Mesodermal cell (in vitro differentiated cells): ENCODE results near the gene CRHR2.

ENCODE experiments used
- H3K27ac ChIP-seq: 2 replicates; pipeline ENCODE4 v1.7.0; 2013; ENCODE audit warnings: mild to moderate bottlenecking, low read depth, low read length, moderate library complexity; ENCODE audit not compliant: severe bottlenecking
- H3K36me3 ChIP-seq: 2 replicates; pipeline ENCODE4 v1.7.1; 2013; ENCODE audit warnings: mild to moderate bottlenecking, low read length, moderate library complexity; ENCODE audit not compliant: control insufficient read depth, insufficient read depth
- H3K4me1 ChIP-seq: one replicate; pipeline ENCODE4 v1.7.1; 2013; ENCODE audit warnings: mild to moderate bottlenecking, low read length; ENCODE audit not compliant: insufficient read depth, control insufficient read depth, poor library complexity, severe bottlenecking
- H3K4me3 ChIP-seq: 2 replicates; pipeline ENCODE4 v1.7.0; 2013; ENCODE audit warnings: low read length, control low read depth, mild to moderate bottlenecking; ENCODE audit not compliant: insufficient read depth, poor library complexity, severe bottlenecking; ENCODE audit errors: extremely low read depth
- H3K9me3 ChIP-seq: 2 replicates; pipeline ENCODE4 v1.7.1; 2013; ENCODE audit warnings: mild to moderate bottlenecking, low read length, moderate library complexity; ENCODE audit not compliant: control insufficient read depth
- WGBS, 2 experiments: methylation state at CpG; one replicate each; pipeline ENCODE4 v1.1.5; 2013; ENCODE audit warnings: missing lambda C conversion rate in 2 of 2; ENCODE audit not compliant: insufficient coverage in 2 of 2; 5-methylcytosine and 5-hydroxymethylcytosine counted together

The CRHR2 gene

GRCh38 chr7:30618080-30618676 is 64.1 kb downstream of the CRHR2 start:
- WGBS, 2 experiments, result 75 to 91% methylated on average over 3 to 4 of the region's 4 CpGs
- no peaks in the 10 kb centered on the region for H3K9me3 ChIP-seq
- H3K27ac ChIP-seq, result no peak overlapping the region
- H3K36me3 ChIP-seq, result peaks cover 95% of the 10 kb centered on the region
- no peak overlapping the region for H3K4me3 ChIP-seq
- peaks cover 4% of the 10 kb centered on the region for H3K4me1 ChIP-seq

GRCh38 chr7:30617359-30617758 is 64.9 kb downstream of the CRHR2 start:
- Histone ChIP-seq H3K27ac (no peak overlapping the region), H3K9me3 (no peaks in the 10 kb centered on the region), H3K36me3 (peaks cover 95% of the 10 kb centered on the region), H3K4me1 (peaks cover 4% of the 10 kb centered on the region), H3K4me3 (no peak overlapping the region)
- 100% methylated on average over 2 of the region's 2 CpGs for WGBS, 2 experiments

- 90 to 94% methylated on average over 4 of the region's 4 CpGs for WGBS, 2 experiments
- Histone ChIP-seq H3K36me3 (peaks cover 92% of the 10 kb centered on the region), H3K27ac (no peak overlapping the region), H3K4me1 (peaks cover 4% of the 10 kb centered on the region), H3K9me3 (no peaks in the 10 kb centered on the region), H3K4me3 (no peak overlapping the region)
Measured at GRCh38 chr7:30616318-30616717, 65.9 kb downstream of the CRHR2 start.

GRCh38 chr7:30613366-30614325 is 68.6 kb downstream of the CRHR2 start:
- H3K4me3 ChIP-seq, result no peak overlapping the region
- no peaks in the 10 kb centered on the region for H3K9me3 ChIP-seq
- H3K4me1 ChIP-seq, result peaks cover 4% of the 10 kb centered on the region
- 100% methylated on average over 1 to 2 of the region's 4 CpGs for WGBS, 2 experiments
- no peak overlapping the region for H3K27ac ChIP-seq
- peaks cover 89% of the 10 kb centered on the region for H3K36me3 ChIP-seq

GRCh38 chr7:30612658-30613265 is 69.5 kb downstream of the CRHR2 start:
- 94 to 97% methylated on average over 3 to 4 of the region's 6 CpGs for WGBS, 2 experiments
- Histone ChIP-seq H3K36me3 (peaks cover 88% of the 10 kb centered on the region), H3K27ac (no peak overlapping the region), H3K4me3 (no peak overlapping the region), H3K9me3 (no peaks in the 10 kb centered on the region), H3K4me1 (peaks cover 4% of the 10 kb centered on the region)

GRCh38 chr7:30605832-30606231 is 76.4 kb downstream of the CRHR2 start:
- H3K4me1 ChIP-seq, result no peaks in the 10 kb centered on the region
- H3K27ac ChIP-seq, result no peak overlapping the region
- WGBS, 2 experiments, result 80 to 100% methylated on average over 1 of the region's 3 CpGs
- peaks cover 87% of the 10 kb centered on the region for H3K36me3 ChIP-seq
- H3K9me3 ChIP-seq, result no peaks in the 10 kb centered on the region
- H3K4me3 ChIP-seq, result no peak overlapping the region

- Histone ChIP-seq H3K27ac (no peak overlapping the region), H3K9me3 (no peaks in the 10 kb centered on the region), H3K4me3 (no peak overlapping the region), H3K36me3 (peaks cover 89% of the 10 kb centered on the region), H3K4me1 (no peaks in the 10 kb centered on the region)
- WGBS, 2 experiments, result 83 to 100% methylated on average over 1 of the region's 3 CpGs
Measured at GRCh38 chr7:30604901-30605300, 77.4 kb downstream of the CRHR2 start.
